ENCODE results near the gene CREG1.

Gene CREG1

DNA sequence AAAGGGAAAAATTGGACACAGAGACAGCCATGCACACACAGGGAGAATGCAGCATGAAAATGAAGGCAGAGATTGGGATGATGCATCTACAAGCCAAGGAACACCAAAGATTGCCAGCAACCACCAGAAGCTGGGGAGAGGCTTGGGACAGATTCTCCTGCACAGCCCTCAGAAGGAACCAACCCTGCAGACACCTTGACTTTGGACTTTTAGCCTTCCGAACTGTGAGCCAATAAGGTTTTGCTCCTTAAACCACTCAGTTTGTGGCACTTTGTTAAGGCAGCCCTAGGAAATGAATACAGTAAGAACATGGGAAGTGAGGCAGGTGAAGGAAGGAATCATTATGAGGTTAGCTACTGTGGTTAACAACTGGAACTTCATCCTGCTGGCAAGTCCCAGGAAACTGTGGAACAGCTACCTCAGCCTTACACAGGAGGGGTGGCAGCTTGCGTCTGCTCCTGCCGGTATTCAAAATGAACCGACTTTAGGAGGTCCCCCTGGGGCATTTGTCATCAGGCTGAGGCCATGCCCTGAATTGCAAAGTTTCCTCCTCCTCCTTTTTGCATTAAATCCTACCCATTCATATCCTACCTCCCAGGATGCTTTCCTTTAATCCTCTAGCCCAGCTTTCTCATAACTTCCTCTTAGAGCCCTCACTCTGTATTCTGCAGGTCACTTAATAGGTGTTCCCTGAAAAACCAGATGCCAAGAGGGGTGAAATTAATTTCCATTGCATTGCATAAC, 50.7 kb downstream of the CREG1 start:
- no peak for DNase-seq

DNA sequence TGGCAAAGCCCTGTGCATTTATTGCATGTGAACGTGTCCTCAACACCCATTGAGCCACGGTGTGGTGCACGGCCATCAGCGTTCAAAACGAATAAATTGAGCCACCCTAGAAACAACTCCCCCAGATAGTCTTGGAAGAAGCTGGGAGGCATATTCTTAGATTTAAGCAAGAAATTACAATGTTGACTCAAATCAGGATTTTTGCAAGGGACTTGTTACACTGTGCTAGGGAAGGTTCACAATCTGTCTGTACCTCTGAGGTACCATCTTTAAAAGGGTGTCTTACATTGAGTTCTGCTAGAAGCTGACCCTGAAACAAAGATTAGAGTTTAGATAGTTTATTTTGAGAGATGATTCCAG, 51.4 kb downstream of the CREG1 start:
- DNase-seq = no peak

DNA sequence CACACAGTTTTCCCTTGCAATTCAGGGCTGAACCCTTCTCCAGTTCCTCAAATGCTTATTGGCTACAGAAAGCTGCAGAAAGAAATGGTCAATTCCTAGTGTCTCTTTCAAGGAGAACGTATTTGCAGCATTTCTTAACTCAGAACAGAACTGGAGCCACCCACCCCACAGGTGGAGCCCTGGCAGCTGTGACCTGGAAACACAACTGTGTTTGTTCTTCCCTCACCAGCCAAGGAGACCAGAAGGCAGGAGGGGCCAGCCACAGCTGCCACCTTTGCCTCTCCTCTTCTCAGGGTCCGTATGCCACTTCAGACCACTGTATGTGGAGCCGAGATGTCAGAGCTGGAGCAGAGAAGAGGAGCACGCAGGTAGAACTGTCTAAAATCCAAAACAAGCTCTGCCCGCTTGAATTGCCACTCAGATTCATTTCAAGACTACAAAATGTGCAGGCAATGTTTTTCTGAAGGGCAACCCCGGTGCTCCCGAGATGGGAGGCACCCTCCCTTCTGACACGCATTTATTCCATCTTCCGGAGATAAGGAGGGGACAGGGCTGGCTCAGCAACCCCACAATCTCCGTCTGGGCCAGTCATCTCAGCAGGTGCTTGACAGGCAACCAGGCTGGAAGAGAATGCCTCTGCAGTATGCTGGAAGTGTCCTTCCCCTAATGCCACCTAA, 51.9 kb downstream of the CREG1 start:
- no peak for DNase-seq

DNA sequence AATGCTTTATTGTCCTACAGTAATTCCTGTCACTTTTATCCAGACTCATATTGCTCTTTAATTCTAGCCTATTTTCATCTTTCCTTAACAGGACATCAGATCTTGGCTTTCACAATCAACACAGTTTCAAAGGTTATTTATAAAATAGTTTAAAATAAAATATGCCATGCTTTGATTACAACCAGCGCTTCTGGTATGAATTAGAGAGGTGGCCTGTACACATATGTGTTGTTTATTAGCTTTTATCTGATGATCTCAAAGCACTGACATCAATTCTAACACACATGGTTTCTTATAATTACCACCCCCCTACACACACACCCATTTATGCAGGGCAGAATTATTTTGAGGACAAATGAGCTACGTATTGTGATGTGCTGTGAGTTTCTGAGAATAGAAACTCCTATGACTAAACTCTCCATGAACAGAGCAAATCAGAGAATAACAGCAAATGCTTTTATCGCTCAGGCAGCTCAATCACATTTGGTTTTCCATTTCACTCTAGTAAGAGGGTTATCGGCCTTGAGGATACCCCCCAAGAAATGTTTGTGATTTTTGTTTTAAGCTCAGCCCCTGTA, 53.2 kb downstream of the CREG1 start:
- no peak for DNase-seq

DNA sequence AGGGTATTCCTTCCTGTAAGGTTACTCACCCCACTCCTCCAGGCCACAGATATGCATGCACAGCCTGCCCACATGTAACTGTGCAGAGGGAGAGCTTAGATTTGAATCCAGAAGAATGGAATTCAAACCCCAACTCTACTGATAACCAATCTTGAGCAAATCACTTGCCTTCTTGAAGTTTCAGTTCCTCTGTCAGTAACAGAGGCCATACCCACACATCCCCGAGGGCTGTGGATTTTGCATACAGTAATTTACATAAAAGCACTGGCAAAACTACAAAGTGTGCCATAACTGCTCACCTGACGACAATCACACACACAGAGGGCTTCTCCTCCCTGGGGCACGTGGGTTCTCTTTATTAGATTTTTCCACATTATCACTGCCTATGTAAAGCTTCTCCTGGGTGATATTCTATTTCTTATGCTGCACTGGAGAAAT, 53.9 kb downstream of the CREG1 start:
- DNase-seq = no peak

DNA sequence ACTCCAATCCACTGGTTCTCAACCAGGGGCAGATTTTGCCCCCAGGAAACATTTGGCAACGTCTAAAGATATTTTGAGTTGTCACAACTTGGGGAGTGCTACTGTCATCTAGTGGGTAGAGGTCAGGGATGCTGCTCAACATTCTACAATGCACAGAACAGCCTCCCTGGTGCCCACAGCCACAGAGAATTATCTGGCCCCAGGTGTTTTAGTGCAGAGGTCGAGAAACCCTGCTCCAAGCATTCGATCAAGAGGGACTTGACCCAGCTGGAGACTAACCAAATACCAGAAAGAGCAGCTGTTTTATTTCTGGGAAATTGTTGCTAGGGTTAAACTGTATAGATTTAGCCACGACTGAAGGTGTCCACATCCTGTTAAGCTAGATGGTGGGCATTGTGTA, 54.5 kb downstream of the CREG1 start:
- DNase-seq = no peak

DNA sequence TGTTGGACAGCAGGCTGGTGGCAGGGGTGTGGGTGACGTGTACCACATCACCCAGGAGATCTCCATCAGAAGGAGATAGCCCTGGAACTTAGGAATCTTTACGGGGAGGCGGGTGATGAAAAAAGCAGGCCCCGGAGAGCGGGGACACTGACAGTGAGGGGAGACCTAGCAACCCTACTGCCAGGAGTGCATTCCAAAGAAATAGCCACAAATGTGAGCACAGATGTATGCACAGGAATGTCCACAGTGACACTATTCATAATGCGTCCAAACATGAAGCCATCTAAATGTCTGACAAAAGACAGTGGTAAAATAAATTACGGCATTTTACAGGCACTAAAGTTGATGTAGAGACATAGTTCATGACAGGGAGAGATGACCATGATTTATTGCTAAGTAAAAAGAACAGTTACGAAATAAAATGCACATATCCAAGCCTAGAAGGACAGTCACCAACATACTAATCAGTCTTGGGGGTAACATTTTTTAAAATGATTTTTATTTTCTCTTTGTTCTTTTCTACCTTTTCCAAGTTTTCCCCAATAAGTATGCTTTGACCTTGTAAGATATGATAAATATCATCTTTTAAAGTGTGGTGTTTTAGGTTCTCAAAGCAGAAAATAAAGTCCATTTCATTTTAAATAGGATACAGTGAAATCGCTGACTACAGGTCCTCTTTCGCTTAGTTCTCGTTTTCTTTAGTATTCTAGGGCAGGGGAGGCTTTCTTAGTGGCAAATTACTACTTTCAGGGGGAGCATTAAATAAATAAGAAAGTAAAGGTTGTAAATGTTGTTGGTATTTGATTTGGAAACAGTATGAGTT, 56.6 kb downstream of the CREG1 start:
- DNase-seq = no peak

DNA sequence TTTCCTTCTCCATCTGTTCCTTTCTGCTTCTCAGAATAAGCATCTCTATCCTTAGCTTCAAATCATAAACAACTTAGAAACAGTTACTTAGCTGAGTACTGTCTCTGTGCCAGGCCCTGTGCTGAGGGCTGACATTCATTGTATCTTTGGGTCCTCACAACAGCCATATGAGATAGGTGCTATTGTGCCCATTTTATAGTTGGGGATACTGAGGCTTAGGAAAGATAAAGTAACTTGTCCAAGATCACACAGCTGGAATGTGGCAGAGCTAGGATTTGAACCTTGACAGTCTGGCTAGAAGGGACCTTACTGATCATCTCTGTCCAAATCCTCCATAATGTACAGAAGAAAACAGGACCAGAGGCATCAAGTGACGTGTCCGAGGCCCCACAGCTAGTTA, 60.2 kb downstream of the CREG1 start:
- no peak for DNase-seq

DNA sequence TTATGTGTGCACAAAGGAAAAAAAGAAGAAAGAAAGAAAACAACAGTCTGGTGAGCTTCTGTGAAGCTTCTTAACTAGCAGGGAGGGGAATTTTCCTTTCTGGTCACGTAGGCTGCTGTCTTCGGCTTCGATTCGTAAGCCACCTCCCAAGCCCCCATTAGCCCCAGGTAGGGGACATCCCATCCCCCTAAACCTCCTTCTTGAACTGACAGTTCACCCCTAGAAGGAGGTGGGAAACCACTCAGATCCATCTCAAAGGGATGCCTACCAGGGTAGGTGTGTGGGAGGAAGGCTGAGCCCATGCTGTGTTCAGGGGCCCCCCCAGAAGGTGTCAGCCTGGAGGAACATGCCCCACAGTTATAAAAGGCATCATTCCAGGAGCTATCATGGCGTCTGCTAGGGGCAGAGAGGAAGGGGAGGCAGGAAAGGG, 61.1 kb downstream of the CREG1 start:
- DNase-seq = no peak

DNA sequence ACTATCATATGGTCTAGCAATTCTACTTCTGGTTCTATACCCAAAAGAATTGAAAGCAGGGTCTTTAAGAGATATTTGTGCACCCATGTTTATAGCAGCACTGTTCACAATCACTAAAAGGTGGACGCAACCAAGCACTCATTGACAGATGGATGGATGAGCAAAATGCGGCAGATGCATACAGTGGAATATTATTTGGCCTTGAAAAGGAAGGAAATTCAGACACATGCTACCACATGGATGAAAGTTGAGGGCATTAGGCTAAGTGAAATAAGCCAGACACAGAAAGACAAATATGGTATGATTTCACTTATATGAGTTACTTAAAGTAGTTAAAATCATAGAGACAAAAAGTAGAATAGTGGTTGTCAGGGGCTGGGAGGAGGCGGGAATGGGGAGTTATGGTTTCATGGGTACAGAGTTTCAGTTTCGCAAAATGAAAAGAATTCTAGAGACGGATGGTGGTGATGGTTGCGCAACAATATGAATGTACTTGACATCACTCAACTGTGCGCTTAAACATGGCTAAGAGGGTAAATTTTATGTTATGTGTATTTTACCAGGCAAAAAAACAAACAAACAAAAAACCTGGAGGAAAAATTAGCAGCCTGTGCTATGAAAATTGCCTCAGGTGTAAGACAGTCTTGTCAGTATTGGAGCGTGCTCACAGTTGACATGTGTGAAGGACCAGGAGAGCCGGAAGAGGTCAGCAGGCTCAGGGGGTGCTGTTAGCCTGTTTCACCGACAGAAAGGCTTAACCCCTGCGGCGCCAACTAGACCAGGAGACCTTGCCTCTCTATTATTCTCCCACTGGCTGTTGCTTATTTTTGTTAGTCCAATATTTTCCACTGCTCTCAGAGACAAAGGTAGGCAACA, 61.7 kb downstream of the CREG1 start:
- DNase-seq = no peak

Measured in stimulated activated CD4-positive, alpha-beta T cell treated with anti-CD3 and anti-CD28 coated beads, Interleukin-2, amount 100 ng/mL, for 48 hours (primary cell).